OCI-LY3 (cell line): Measurements from ENCODE around the gene OR5AR1.

Experiments used
- H2AFZ ChIP-seq: fragments of 200-600, 300-600 bp; shearing (Covaris generic); 2 replicates; pipeline ENCODE4 v1.6.0; 2014; ENCODE audit warnings: antibody characterized with exemption, low read depth, low read length
- H3K27ac ChIP-seq: fragments of 200-600, 300-600 bp; sonication (generic); 2 replicates; pipeline ENCODE4 v1.5.1; 2014; ENCODE audit warnings: mild to moderate bottlenecking, low read length, moderate library complexity, mixed read lengths
- H3K27me3 ChIP-seq: fragments of 200-600, 300-600 bp; sonication (generic); 2 replicates; pipeline ENCODE4 v1.6.1; 2014; ENCODE audit warnings: low read depth, low read length, mixed read lengths
- H3K36me3 ChIP-seq: fragments of 200-600, 300-600 bp; sonication (generic); replicated peaks from 2 replicates; pipeline ENCODE3; 2014; ENCODE audit warnings: low read depth, low read length, mixed read lengths
- H3K4me1 ChIP-seq: fragments of 300-600, 200-600 bp; sonication (generic); 2 replicates; pipeline ENCODE4 v1.6.1; 2014; ENCODE audit warnings: low read length, mixed read lengths
- H3K4me2 ChIP-seq: fragments of 200-600, 300-600 bp; sonication (generic); 2 replicates; pipeline ENCODE4 v1.6.1; 2014; ENCODE audit warnings: low read length, mixed read lengths
- H3K4me3 ChIP-seq: fragments of 300-600, 200-600 bp; sonication (generic); 2 replicates; pipeline ENCODE4 v1.5.1; 2014; ENCODE audit warnings: antibody characterized with exemption, mild to moderate bottlenecking, low read length, moderate library complexity
- H3K79me2 ChIP-seq: fragments of 300-600, 200-600 bp; shearing (Covaris generic); 2 replicates; pipeline ENCODE4 v1.6.1; 2014; ENCODE audit warnings: mild to moderate bottlenecking, low read length, mixed read lengths
- H3K9ac ChIP-seq: fragments of 300-600, 200-600 bp; shearing (Covaris generic); 2 replicates; pipeline ENCODE4 v1.6.0; 2014; ENCODE audit warnings: mild to moderate bottlenecking, low read length, moderate library complexity
- H3K9me3 ChIP-seq: fragments of 200-600, 300-600 bp; shearing (Covaris generic); 2 replicates; pipeline ENCODE4 v1.6.1; 2014; ENCODE audit warnings: low read length, mixed read lengths; ENCODE audit not compliant: insufficient read depth
- H4K20me1 ChIP-seq: fragments of 200-600, 300-600 bp; sonication (generic); 2 replicates; pipeline ENCODE4 v1.6.1; 2016; ENCODE audit warnings: low read length, mixed read lengths; ENCODE audit not compliant: insufficient read depth
- CTCF ChIP-seq: fragments of 200-600, 300-600 bp; sonication (generic); IDR thresholded peaks from 2 replicates; pipeline ENCODE4 v1.5.1; 2014; ENCODE audit warnings: antibody characterized with exemption, low read length, low read depth
- EZH2phosphoT487 ChIP-seq: fragments of 200-600 bp; shearing (Covaris generic); IDR thresholded peaks from 2 replicates; pipeline ENCODE4 v1.6.1; 2018; ENCODE audit warnings: antibody characterized with exemption, mixed run types, low read depth

The OR5AR1 gene

DNA sequence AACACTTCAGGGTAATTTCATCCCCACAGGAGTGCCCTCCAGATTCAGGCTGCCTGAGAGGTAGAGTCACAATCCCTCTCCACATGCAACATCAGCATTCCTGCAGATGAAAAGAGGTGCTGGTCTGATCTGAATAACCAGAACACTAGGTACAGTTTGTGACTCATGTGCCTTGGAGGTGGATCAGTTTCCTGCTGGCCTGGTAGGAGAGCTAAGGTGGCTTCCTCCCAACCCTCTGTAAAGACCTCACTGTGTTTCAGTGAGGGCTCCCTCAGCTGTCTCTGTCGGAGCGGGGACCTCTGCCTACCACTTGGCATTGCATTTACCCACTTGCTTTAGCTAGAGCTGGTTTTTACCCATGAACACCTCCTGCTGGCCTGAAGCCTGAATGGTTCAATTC is 43.0 kb downstream of the OR5AR1 start:
- Histone ChIP-seq H3K36me3 (no peaks in the 10 kb centered on the region), H3K4me3 (no peak overlapping the region), H2AFZ (no peak overlapping the region), H3K79me2 (no peaks in the 10 kb centered on the region), H3K4me2 (no peak overlapping the region), H4K20me1 (no peaks in the 10 kb centered on the region), H3K27ac (no peak overlapping the region), H3K9me3 (no peaks in the 10 kb centered on the region), H3K27me3 (no peaks in the 10 kb centered on the region), H3K4me1 (no peaks in the 10 kb centered on the region), H3K9ac (no peak overlapping the region)
- TF ChIP-seq EZH2phosphoT487: no peak
- no peak for TF ChIP-seq CTCF

GRCh38 chr11:56714206-56714605 is 50.7 kb downstream of the OR5AR1 start:
- H2AFZ ChIP-seq: no peak overlapping the region
- H3K27ac ChIP-seq: no peak overlapping the region
- no peaks in the 10 kb centered on the region for H3K79me2 ChIP-seq
- no peak overlapping the region for H3K4me2 ChIP-seq
- H3K4me1 ChIP-seq: peaks cover 5% of the 10 kb centered on the region
- H3K9ac ChIP-seq: no peak overlapping the region
- H3K36me3 ChIP-seq: no peaks in the 10 kb centered on the region
- H3K27me3 ChIP-seq: no peaks in the 10 kb centered on the region
- H3K9me3 ChIP-seq: no peaks in the 10 kb centered on the region
- no peak overlapping the region for H3K4me3 ChIP-seq
- H4K20me1 ChIP-seq: no peaks in the 10 kb centered on the region
- TF ChIP-seq EZH2phosphoT487 (no peak), CTCF (no peak)
